Tibial nerve (tissue), 4 donors: ENCODE data around the gene LPAR2.

Source experiments
- CTCF ChIP-seq, 5 experiments: fragments of 200-600 bp in 3 of 5; fragments of 450-650 bp in 2 of 5; sonication (generic) in 3 of 5; IDR thresholded peaks; one replicate each; pipeline ENCODE4 v1.5.1; 2016 to 2019; ENCODE audit warnings: antibody characterized with exemption in 5 of 5, mild to moderate bottlenecking in 3 of 5, moderate library complexity in 2 of 5
- EP300 ChIP-seq, 2 donors: sonication (generic); formaldehyde crosslinking; IDR thresholded peaks; one replicate each; pipeline ENCODE4 v1.6.1; 2017; ENCODE audit warnings: antibody characterized with exemption in 2 of 2, mild to moderate bottlenecking in 1 of 2
- POLR2A ChIP-seq, 2 donors: fragments of 450-650 bp; IDR thresholded peaks; one replicate each; pipeline ENCODE4 v1.6.1; 2017; ENCODE audit warnings: antibody characterized with exemption in 2 of 2, mild to moderate bottlenecking in 2 of 2, moderate library complexity in 2 of 2

- TF ChIP-seq CTCF (IDR thresholded peaks at IDR 0.05) (no peak), EP300 (IDR thresholded peaks at IDR 0.05) (no peak), POLR2A (IDR thresholded peaks at IDR 0.05) (no peak)
Observed at GRCh38 chr19:19655051-19655594, 27.1 kb upstream of the LPAR2 start.
